GM21576 (cell line): ENCODE results near the gene PAK3.

Experiments
- ATAC-seq: cut with Tn5 transposase; IDR thresholded peaks from one replicate; pipeline ENCODE4 v1.9.1; 2021; ENCODE audit warnings: mild to moderate bottlenecking, moderate library complexity; ENCODE audit not compliant: unreplicated experiment

PAK3 gene

GRCh38 chrX:111129921-111130320 is 33.9 kb downstream of the PAK3 start:
- no peak for ATAC-seq

GRCh38 chrX:111131572-111131971 is 35.6 kb downstream of the PAK3 start:
- ATAC-seq = no peak

GRCh38 chrX:111133389-111133788 is 37.4 kb downstream of the PAK3 start:
- no peak for ATAC-seq

GRCh38 chrX:111145878-111146277 is 49.9 kb downstream of the PAK3 start:
- no peak for ATAC-seq

GRCh38 chrX:111151764-111152163 is 55.8 kb downstream of the PAK3 start:
- ATAC-seq = no peak

- no peak for ATAC-seq
These were observed 63.2 kb downstream of the PAK3 start for GRCh38 chrX:111159232-111159631.

- no peak for ATAC-seq
These were observed 68.7 kb downstream of the PAK3 start for GRCh38 chrX:111164728-111165127.

- ATAC-seq = no peak
These were observed 69.9 kb downstream of the PAK3 start for GRCh38 chrX:111165902-111166301.

GRCh38 chrX:111167334-111167733 is 71.3 kb downstream of the PAK3 start:
- no peak for ATAC-seq

GRCh38 chrX:111168314-111168713 is 72.3 kb downstream of the PAK3 start:
- no peak for ATAC-seq

- ATAC-seq = no peak
These were observed 73.2 kb downstream of the PAK3 start for GRCh38 chrX:111169141-111169540.

- ATAC-seq = no peak
These were observed 74.0 kb downstream of the PAK3 start for GRCh38 chrX:111170017-111170416.

GRCh38 chrX:111180750-111181240 is 84.8 kb downstream of the PAK3 start:
- no peak for ATAC-seq

- no peak for ATAC-seq
These were observed 86.0 kb downstream of the PAK3 start for GRCh38 chrX:111181951-111182350.

GRCh38 chrX:111182997-111183396 is 87.0 kb downstream of the PAK3 start:
- ATAC-seq = no peak

- no peak for ATAC-seq
These were observed 95.6 kb downstream of the PAK3 start for GRCh38 chrX:111191598-111191997.

GRCh38 chrX:111199505-111199904 is 103.5 kb downstream of the PAK3 start:
- no peak for ATAC-seq

GRCh38 chrX:111200327-111200726 is 104.3 kb downstream of the PAK3 start:
- ATAC-seq = no peak

GRCh38 chrX:111207851-111208250 is 111.9 kb downstream of the PAK3 start:
- no peak for ATAC-seq

- no peak for ATAC-seq
These were observed 120.4 kb downstream of the PAK3 start for GRCh38 chrX:111216293-111216801.

GRCh38 chrX:111244235-111244750 is 148.3 kb downstream of the PAK3 start:
- ATAC-seq = no peak

- no peak for ATAC-seq
These were observed 159.1 kb downstream of the PAK3 start for GRCh38 chrX:111254896-111255693.
